GM21423 (cell line): Measurements from ENCODE around the gene PTGER2.

Experiments
- ATAC-seq: cut with Tn5 transposase; IDR thresholded peaks from one replicate; pipeline ENCODE4 v1.9.1; 2021; ENCODE audit warnings: mild to moderate bottlenecking, moderate library complexity; ENCODE audit not compliant: unreplicated experiment

Gene PTGER2

GRCh38 chr14:52304248-52304904, 9.7 kb upstream of the PTGER2 start:
- no peak for ATAC-seq

DNA sequence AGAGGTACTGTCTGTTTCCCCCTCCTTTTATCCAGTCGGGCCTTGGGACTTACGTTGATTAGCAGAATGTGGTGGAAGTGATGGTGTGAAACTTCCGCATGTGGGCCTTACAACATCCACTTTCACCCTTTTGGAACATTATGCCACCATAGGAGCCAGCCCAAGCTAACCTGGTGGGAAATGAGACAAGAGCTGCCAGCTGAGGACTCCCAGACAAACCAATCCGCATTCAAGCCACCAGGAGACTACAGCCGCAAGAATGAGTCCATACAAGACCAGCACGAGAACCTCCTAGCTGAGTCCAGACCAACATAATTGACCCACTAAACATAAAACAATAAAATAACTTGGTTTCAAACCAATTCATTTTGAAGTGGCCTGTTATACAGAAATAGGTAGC, 9.1 kb upstream of the PTGER2 start:
- no peak for ATAC-seq

- ATAC-seq, result no peak
Observed at GRCh38 chr14:52307376-52307775, 6.7 kb upstream of the PTGER2 start.

DNA sequence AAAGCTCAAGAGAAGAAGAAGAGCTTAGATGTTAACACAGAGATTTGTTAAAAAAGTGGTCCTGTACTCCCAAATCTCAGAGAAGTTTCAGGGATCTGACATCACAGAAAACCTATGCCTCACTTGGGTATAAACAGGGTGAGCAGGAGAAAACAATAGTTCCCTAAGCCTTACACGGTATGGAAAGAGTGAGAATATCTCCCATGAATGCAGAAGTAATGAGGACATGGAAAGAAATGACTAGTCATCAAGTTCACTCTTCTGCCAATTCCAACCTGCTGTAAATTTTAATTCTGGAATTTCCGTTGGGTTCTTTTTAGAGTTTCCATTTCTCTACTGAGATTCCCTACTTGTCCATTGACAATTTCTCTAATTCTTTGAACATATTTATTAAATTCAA, 6.2 kb upstream of the PTGER2 start:
- ATAC-seq, result no peak

DNA sequence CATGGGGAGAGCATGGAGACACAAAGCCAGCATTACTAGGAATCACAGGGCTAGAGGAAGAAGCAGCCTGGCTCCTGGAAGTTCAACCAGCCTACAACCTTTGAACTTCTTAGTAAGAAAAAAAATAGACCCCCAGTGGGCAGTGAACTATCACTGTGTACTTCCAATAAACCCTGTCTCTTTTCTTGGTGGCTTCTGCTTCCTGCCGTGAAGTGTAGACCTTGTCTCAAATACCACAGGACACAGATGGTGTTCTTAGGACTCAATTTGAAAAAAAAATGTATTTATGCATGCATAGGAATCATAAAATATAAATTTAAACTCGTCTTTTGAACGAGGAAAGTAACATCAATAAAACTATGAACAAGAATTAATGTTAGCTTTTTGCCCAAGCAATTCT, 3.6 kb upstream of the PTGER2 start:
- ATAC-seq, result no peak

GRCh38 chr14:52312931-52313355, 1.2 kb upstream of the PTGER2 start:
- no peak for ATAC-seq

DNA sequence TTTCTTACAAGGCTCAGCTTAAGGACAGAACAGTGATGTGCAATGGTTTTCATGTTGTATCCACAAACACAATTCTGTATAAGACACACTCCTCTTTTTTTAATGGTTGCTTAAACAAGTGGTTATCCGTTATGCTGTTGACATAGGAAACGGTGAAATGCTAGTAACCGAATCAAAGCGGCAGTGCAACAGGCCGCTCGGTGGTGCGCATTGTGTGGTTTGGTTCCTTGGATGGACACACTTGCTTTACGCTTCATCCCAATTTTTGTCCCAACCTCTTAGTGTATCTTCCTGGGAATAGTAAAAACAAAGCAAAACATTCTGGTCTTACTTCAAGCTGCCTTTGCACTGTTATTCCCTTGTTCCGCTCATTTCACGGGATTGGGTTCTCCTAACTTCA, 650 bp upstream of the PTGER2 start:
- no peak for ATAC-seq

GRCh38 chr14:52314595-52315354, 663 bp downstream of the PTGER2 start:
- ATAC-seq, result no peak

- no peak for ATAC-seq
Observed at GRCh38 chr14:52315355-52315718, 1.2 kb downstream of the PTGER2 start.

DNA sequence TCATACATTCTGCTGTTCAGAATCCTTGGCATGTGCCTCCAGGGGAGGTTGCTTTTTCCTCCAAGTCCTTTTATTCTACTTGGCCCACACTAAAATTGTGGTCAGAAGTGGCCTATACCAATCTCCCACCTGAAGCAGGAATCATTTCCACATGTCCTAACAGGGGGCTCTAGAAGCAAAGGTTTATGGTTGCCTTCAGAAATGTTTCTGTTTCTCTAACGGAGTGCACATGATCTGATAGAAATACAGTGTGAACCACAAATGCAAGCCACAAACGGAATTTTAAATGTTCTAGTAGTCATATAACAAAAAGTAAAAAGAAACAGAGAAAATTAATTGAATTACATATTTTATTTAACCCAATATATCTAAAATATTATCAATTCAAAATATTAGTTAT, 4.0 kb downstream of the PTGER2 start:
- no peak for ATAC-seq

DNA sequence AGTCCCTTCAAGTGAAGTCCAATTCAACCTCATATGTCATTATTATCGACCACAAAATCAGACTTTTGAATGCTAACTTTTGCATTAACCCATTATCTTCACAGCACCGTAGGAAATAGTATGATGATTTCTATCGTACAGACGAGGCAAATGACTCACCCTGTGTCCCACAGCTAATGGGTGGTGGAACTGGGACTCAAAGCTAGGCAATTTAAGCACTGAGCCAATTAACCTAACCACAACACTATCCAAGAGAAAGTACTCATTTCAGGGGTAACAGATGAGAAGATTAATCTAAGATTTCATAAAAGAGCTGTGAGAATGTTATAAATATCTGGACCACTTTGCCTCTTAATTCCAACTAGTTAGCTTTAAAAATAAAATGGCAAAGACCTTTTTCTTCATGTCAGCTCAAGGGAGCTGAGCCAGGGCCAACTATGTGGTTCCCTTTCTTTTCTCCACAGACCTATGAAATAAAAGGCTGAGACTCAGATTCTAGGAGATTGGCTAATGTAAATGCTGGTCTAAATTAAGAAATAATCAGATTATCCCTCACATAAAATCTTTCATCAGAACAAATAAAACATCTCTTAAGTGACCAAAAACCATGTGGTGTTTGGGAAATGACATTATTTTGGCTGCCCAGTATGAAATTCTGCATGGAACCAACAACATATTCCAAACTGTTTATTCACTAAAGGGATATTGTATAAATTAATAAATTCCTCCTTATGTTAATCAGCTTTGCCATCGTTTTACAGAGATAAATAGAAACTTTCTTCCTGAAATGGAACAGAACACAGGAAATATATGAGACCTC, 4.9 kb downstream of the PTGER2 start:
- no peak for ATAC-seq

- ATAC-seq, result no peak
Observed at GRCh38 chr14:52319919-52320318, 5.8 kb downstream of the PTGER2 start.

- ATAC-seq, result peak; percentile 96
Observed at GRCh38 chr14:52325126-52325525, 11.0 kb downstream of the PTGER2 start.

DNA sequence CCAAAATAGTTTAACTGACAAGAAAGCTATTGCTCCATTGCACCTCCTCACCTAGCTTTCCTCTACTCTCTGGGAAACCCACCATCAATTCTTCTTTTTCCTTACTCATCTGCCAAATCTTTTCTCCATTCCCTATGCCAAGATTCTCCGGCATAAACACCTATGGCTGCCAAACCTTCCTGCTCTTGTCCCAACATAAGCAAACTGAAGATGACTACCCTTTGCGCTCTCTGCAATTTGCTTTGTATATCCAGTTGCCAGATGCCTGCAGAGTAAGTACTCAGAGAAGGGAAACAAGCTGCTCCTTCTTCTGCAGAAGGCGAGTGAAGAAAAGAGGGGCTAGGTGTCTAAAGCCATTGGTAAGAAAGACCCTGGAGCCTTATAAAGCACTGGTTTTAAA, 11.5 kb downstream of the PTGER2 start:
- no peak for ATAC-seq

- ATAC-seq, result no peak
Observed at GRCh38 chr14:52327374-52328226, 13.5 kb downstream of the PTGER2 start.

GRCh38 chr14:52328276-52328675, 14.2 kb downstream of the PTGER2 start:
- no peak for ATAC-seq

DNA sequence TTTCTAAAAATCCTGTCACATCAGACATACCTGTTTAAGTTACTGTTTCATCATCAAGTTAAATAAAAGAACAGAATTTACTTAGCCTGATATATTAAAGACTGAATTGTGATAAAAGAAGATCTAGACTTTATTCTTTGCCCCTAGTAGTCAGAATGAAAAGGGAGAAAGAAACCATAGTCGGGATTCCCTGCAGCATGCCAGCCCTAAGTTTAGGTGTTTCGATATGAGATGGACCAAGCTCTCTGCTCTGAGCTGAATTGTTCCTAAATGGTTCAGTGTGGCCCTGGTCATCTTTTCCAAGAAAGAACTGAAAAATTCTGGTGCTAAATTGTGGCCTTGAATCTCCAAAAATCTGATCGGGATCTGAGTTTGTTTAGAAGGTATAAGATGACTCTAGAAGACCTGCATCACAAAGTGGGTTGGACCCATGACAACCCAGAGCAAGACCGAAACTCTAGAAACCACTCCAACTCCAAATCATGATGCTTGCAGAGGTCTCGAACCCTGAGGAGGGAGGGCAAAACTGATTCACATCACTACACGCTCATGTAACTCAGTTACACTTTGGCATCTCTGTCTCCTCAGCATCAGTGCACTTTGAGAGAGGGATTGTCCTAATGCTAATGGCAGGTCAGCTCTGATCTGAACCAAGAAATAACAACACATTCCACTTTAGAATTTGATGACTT, 15.7 kb downstream of the PTGER2 start:
- no peak for ATAC-seq

DNA sequence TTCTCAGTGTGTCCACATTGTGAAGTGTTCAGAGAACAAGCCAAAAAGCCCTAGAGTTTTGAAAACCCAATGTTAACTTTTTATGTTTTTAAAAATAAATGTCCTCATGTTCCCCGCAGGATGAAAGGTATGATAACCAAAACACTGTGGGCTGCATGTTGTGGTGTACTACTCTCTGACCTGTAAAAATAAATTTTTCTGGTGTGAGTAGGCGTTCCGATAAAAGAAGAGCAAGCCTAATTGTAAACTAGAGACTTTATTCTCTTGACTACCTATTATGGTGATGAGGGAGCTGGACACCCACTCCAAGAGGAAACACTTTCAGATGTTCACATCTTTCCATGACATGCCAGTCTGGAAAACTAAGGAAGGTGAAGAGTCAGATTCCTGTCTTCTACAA, 18.2 kb downstream of the PTGER2 start:
- no peak for ATAC-seq

DNA sequence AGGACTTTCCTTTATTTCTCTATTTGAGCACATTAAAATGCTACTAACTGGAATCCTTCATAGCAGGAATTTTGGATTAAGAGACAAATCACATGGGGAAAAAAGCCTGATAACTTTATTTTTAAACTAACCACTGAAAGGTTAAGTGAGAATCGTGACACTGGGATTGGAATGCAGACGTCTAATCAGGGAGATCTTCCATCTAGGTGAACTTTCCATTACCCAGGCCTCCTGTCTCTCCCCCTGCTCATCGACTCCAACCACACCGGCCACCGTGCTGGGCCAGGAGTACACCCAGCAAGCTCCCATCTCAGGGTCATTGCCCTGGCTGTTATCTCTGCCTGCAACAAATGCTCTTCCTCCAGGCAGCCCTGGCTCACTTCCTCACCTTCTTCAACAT, 19.0 kb downstream of the PTGER2 start:
- no peak for ATAC-seq
